Gastroesophageal sphincter (tissue), 3 donors: ENCODE data around the gene PDRG1.

Experiments used
- POLR2A ChIP-seq, 2 donors: fragments of 450-650 bp; IDR thresholded peaks; one replicate each; pipeline ENCODE4 v1.6.1; 2017; ENCODE audit warnings: antibody characterized with exemption in 2 of 2, mild to moderate bottlenecking in 2 of 2, moderate library complexity in 1 of 2
- TF ChIP-seq, protein P1 (sequence below), 4 experiments: fragments of 200-600 bp in 2 of 4; fragments of 450-650 bp in 2 of 4; sonication (generic) in 1 of 4; IDR thresholded peaks; one replicate each; pipeline ENCODE4 v1.5.1; 2017 to 2019; ENCODE audit warnings: antibody characterized with exemption in 4 of 4, mild to moderate bottlenecking in 2 of 4, moderate library complexity in 2 of 4

DNA sequence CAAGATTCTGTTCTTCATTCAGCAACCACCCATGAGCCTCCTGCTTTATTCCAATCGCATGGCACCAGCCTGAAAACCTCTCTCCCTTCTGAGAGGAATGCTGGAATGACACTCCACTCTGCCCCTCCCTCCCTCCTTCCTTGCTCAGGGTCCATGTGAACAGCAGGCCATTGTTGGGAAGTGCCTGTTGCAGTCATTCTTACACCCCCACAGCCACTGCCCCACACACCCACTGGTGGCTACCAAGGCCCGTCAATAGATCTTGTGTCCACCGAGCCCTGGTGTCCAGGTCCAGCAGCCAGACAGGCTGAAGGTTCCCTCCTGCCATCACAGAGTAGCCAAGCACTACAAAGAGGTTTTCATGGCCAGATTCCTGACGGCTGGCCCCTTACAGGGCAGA is 6.5 kb downstream of the PDRG1 start:
- TF ChIP-seq, protein P1, sequence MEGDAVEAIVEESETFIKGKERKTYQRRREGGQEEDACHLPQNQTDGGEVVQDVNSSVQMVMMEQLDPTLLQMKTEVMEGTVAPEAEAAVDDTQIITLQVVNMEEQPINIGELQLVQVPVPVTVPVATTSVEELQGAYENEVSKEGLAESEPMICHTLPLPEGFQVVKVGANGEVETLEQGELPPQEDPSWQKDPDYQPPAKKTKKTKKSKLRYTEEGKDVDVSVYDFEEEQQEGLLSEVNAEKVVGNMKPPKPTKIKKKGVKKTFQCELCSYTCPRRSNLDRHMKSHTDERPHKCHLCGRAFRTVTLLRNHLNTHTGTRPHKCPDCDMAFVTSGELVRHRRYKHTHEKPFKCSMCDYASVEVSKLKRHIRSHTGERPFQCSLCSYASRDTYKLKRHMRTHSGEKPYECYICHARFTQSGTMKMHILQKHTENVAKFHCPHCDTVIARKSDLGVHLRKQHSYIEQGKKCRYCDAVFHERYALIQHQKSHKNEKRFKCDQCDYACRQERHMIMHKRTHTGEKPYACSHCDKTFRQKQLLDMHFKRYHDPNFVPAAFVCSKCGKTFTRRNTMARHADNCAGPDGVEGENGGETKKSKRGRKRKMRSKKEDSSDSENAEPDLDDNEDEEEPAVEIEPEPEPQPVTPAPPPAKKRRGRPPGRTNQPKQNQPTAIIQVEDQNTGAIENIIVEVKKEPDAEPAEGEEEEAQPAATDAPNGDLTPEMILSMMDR (IDR thresholded peaks at IDR 0.05): no peak
- TF ChIP-seq POLR2A (IDR thresholded peaks at IDR 0.05): no peak
